Measurements from ENCODE around the gene ZFAND2A. TPM values are rescaled to one million over a fixed set of nuclear protein-coding genes. Genes with fewer than 3 reads are reported as not detected.
"Not testable (repeated sequence)": the region's sequence is repeated elsewhere in the genome, so short reads cannot be mapped to it uniquely, and the experiment has no call there.

Gene ZFAND2A
- total and polyA plus RNA-seq, 7 donors: 21.6 to 231 (median 28.2) TPM

GRCh38 chr7:1201916-1202315 lies 41.9 kb upstream of the ZFAND2A start:
- Histone ChIP-seq H3K4me1 (peaks cover 0 to 16% (median 15%) of the 10 kb centered on the region in 4 donors), H3K9me3 (no peaks in the 10 kb centered on the region), H3K27me3 (peaks cover 0 to 39% (median 0%) of the 10 kb centered on the region in 3 donors), H3K36me3 (no peaks in the 10 kb centered on the region), H3K27ac (no peak overlapping the region), H3K4me3 (no peak overlapping the region)
- WGBS, 2 donors: 79 to 80% methylated on average over 15 of the region's 15 CpGs
- no peak for TF ChIP-seq POLR2AphosphoS5 (IDR thresholded peaks at IDR 0.05)
- no peak for TF ChIP-seq CTCF (IDR thresholded peaks at IDR 0.05)
- no peak for TF ChIP-seq EP300 (IDR thresholded peaks at IDR 0.05)
- no peak for TF ChIP-seq POLR2A (IDR thresholded peaks at IDR 0.05)
- DNase-seq: no peak
- intact Hi-C loops (cut with DNase I): no loop called here

GRCh38 chr7:1200045-1200444 lies 40.0 kb upstream of the ZFAND2A start:
- Histone ChIP-seq H3K4me3 (no peak overlapping the region), H3K4me1 (peaks cover 0 to 16% (median 15%) of the 10 kb centered on the region in 4 donors), H3K9me3 (no peaks in the 10 kb centered on the region), H3K36me3 (no peaks in the 10 kb centered on the region), H3K27ac (no peak overlapping the region), H3K27me3 (peaks cover 0 to 45% (median under 1%) of the 10 kb centered on the region in 3 donors)
- WGBS, 2 donors: 66 to 74% methylated on average over 19 of the region's 19 CpGs
- TF ChIP-seq CTCF (IDR thresholded peaks at IDR 0.05) (no peak), POLR2AphosphoS5 (IDR thresholded peaks at IDR 0.05) (no peak), EP300 (IDR thresholded peaks at IDR 0.05) (no peak), POLR2A (IDR thresholded peaks at IDR 0.05) (no peak)
- intact Hi-C loops (cut with DNase I): no loop called here
- DNase-seq: no peak

- H3K36me3 ChIP-seq: no peaks in the 10 kb centered on the region
- no peaks in the 10 kb centered on the region for H3K9me3 ChIP-seq
- WGBS, 2 donors: 20 to 49% methylated on average over 15 of the region's 15 CpGs
- H3K27ac ChIP-seq: peak overlapping the region in 2 of 4 donors; percentile 23 to 61
- DNase-seq: no peak
- no peak overlapping the region for H3K4me3 ChIP-seq
- intact Hi-C loops (cut with DNase I): loop anchor here (10.0 kb wide), 1 partner anchor 237 kb away; no protein-coding TSS in a partner anchor
- TF ChIP-seq POLR2A (IDR thresholded peaks at IDR 0.05) (no peak), EP300 (IDR thresholded peaks at IDR 0.05) (no peak), POLR2AphosphoS5 (IDR thresholded peaks at IDR 0.05) (no peak), CTCF (IDR thresholded peaks at IDR 0.05) (no peak)
- peaks cover 6 to 59% (median 19%) of the 10 kb centered on the region in 3 donors for H3K27me3 ChIP-seq
- peaks cover 0 to 16% (median 15%) of the 10 kb centered on the region in 4 donors for H3K4me1 ChIP-seq
Measured at GRCh38 chr7:1197997-1198625, 38.1 kb upstream of the ZFAND2A start.

GRCh38 chr7:1196950-1197349 lies 37.0 kb upstream of the ZFAND2A start:
- 87 to 89% methylated on average over 6 of the region's 6 CpGs for WGBS, 2 donors
- intact Hi-C loops (cut with DNase I): loop anchor here (10.0 kb wide), 1 partner anchor 238 kb away; no protein-coding TSS in a partner anchor
- no peaks in the 10 kb centered on the region for H3K9me3 ChIP-seq
- no peak overlapping the region for H3K4me3 ChIP-seq
- H3K36me3 ChIP-seq: no peaks in the 10 kb centered on the region
- H3K4me1 ChIP-seq: peaks cover 0 to 16% (median 15%) of the 10 kb centered on the region in 4 donors
- H3K27me3 ChIP-seq: peaks cover 6 to 64% (median 26%) of the 10 kb centered on the region in 3 donors
- DNase-seq: no peak
- H3K27ac ChIP-seq: no peak overlapping the region
- TF ChIP-seq POLR2A (IDR thresholded peaks at IDR 0.05): no peak
- TF ChIP-seq CTCF (IDR thresholded peaks at IDR 0.05): no peak
- TF ChIP-seq POLR2AphosphoS5 (IDR thresholded peaks at IDR 0.05): no peak
- TF ChIP-seq EP300 (IDR thresholded peaks at IDR 0.05): no peak

- peaks cover 0 to 16% (median 15%) of the 10 kb centered on the region in 4 donors for H3K4me1 ChIP-seq
- not testable (repeated sequence) for H3K9me3 ChIP-seq, H3K36me3 ChIP-seq, DNase-seq, H3K4me3 ChIP-seq, H3K27ac ChIP-seq
- peaks cover 6 to 64% (median 26%) of the 10 kb centered on the region in 3 donors for H3K27me3 ChIP-seq
- WGBS, 2 donors: 6 to 14% methylated on average over 2 of the region's 4 CpGs
- intact Hi-C loops (cut with DNase I): loop anchor here (10.0 kb wide), 1 partner anchor 238 kb away; no protein-coding TSS in a partner anchor
Measured at GRCh38 chr7:1196441-1196840, 36.4 kb upstream of the ZFAND2A start.

All from sigmoid colon (tissue), 7 donors.